ENCODE results near the gene APOM.

Gene APOM

GRCh38 chr6:31655349-31656237 is at the start of gene APOM:
TSS of gene APOM (plus strand) at chr6:31655894. CDS start at chr6:31655967, 73 bp downstream.
- DNase-seq = no peak

GRCh38 chr6:31607317-31607716 is 48.4 kb upstream of the APOM start:
- DNase-seq = no peak

- DNase-seq = no peak
Observed at GRCh38 chr6:31609519-31610406, 45.9 kb upstream of the APOM start.

GRCh38 chr6:31610968-31611367 is 44.7 kb upstream of the APOM start:
- DNase-seq = no peak

GRCh38 chr6:31614075-31614619 is 41.5 kb upstream of the APOM start:
- DNase-seq = no peak

GRCh38 chr6:31614684-31615578 is 40.8 kb upstream of the APOM start, which contains the start of gene AIF1:
TSS of gene AIF1 (plus strand) at chr6:31615234. CDS start at chr6:31615330, 96 bp downstream.
- DNase-seq = no peak

GRCh38 chr6:31615748-31616147 is 39.9 kb upstream of the APOM start:
- DNase-seq = no peak

- no peak for DNase-seq
Observed at GRCh38 chr6:31617010-31617409, 38.7 kb upstream of the APOM start.

GRCh38 chr6:31619805-31620585 is 35.7 kb upstream of the APOM start:
- DNase-seq = peak; percentile 98 to 100

GRCh38 chr6:31620586-31621319 is 34.9 kb upstream of the APOM start, which contains the start of gene PRRC2A:
TSS of gene PRRC2A (plus strand) at chr6:31620715. CDS start at chr6:31622790, 2,075 bp downstream.
- DNase-seq = peak; percentile 74 to 100

GRCh38 chr6:31621320-31621939 is 34.3 kb upstream of the APOM start:
- DNase-seq = no peak

GRCh38 chr6:31621991-31622390 is 33.7 kb upstream of the APOM start:
- DNase-seq = no peak

GRCh38 chr6:31622684-31623091 is 33.0 kb upstream of the APOM start:
- DNase-seq = no peak

- DNase-seq = no peak
Observed at GRCh38 chr6:31624070-31624469, 31.6 kb upstream of the APOM start.

- no peak for DNase-seq
Observed at GRCh38 chr6:31626952-31627351, 28.7 kb upstream of the APOM start.

- no peak for DNase-seq
Observed at GRCh38 chr6:31627690-31628287, 27.9 kb upstream of the APOM start.

- DNase-seq = no peak
Observed at GRCh38 chr6:31629014-31629413, 26.7 kb upstream of the APOM start.

- DNase-seq = no peak
Observed at GRCh38 chr6:31630177-31630934, 25.3 kb upstream of the APOM start.

- DNase-seq = no peak
Observed at GRCh38 chr6:31631209-31631608, 24.5 kb upstream of the APOM start.

Data from NCI-H1930 (cell line).